GM19395 (cell line): ENCODE data around the gene OSM.
"Not testable (repeated sequence)": the region's sequence is repeated elsewhere in the genome, so short reads cannot be mapped to it uniquely, and the experiment has no call there.

Experiments
- ATAC-seq: cut with Tn5 transposase; IDR thresholded peaks from one replicate; pipeline ENCODE4 v1.9.1; 2021; ENCODE audit warnings: mild to moderate bottlenecking, moderate library complexity; ENCODE audit not compliant: unreplicated experiment

Gene OSM

DNA sequence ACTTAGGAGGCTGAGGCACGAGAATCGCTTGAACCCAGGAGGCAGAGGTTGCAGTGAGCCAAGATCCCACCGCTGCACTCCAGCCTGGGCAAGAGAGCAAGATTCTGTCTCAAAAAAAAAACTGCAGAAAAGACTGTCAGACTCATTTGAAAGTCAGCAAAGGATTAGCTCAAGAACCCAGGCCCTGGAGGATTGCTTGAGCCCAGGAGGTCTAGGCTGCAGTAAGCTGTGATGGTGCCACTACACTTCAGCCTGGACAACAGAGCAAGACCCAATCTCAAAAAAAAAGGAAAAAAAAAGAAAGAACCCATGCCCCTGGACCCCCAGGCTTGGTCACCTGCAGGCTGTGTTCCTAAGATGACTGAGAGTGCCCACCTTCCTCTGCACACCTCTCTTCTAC lies 36.3 kb downstream of the OSM start:
- ATAC-seq: no peak

DNA sequence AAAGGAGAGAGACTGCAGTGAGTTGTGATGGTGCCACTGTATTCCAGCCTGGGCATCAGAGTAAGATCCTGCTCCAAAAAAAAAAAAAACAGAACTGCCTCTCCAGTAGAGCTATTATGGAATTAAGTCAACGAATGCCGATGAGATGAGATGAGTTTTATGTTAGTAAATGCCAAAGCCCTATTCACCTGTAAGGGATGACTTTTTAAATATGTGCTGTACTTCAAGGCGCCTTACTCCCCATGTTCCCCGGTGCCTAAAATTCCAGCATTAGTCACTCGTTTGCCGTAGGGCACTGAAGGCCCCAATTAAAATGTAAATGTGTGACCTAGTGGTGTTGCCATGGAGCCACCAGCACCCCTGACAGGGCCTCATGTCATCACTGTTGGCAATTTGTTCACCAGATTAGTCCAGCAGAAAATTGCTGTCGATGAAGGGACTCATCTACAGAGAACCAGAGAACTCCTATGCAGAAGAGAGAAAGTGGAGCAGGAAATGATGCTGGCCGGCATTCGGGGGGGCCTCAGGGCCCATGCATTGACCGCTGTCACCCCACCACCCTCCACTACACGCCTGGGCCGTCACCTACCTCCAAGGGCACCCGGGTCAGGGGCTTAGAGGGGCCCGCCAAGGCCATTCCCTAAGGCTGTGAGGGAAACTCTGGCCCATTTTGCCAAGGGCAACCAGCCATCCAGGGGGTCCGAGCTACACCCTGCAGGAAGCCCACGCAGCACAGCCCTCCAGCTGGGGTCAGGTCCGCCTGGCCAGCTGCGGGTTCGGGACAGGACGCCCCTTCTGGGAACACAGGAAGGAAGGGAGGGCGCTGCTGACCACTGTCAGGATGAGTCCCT lies 37.9 kb downstream of the OSM start:
- ATAC-seq: no peak

GRCh38 chr22:30227438-30228228 lies 39.0 kb downstream of the OSM start:
- no peak for ATAC-seq

DNA sequence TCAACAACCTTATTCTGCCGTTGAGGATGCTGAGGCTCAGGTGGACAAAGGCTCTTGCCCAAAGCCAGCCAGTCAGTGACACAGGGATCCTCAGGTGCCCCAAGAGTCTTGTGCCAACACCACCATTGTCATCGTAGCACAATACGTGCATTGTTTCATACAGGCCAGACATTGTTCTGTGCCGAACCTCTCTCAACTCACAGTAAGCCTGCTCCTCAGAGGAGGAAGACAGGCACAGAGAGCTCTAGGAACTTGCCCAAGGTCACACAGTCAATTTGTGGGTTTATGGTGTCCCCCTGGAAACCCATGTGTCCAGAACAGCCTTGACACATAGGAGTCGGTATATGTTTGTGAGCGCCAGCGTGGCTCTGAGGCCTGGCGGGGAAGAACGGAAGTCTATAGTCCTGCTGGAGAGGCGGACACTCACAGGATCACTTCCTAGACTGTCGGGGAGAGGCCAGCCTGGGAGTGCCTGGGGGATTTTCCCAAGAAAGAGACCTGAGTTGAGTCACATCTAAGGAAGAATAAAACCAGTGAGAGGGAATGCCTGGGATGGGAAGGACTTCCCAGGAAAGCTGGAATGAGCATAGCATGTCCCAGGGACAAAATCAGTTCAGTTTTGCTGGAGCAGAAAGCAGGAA lies 40.3 kb downstream of the OSM start:
- ATAC-seq: no peak

- no peak for ATAC-seq
These were observed 41.3 kb downstream of the OSM start for GRCh38 chr22:30225220-30225927.

DNA sequence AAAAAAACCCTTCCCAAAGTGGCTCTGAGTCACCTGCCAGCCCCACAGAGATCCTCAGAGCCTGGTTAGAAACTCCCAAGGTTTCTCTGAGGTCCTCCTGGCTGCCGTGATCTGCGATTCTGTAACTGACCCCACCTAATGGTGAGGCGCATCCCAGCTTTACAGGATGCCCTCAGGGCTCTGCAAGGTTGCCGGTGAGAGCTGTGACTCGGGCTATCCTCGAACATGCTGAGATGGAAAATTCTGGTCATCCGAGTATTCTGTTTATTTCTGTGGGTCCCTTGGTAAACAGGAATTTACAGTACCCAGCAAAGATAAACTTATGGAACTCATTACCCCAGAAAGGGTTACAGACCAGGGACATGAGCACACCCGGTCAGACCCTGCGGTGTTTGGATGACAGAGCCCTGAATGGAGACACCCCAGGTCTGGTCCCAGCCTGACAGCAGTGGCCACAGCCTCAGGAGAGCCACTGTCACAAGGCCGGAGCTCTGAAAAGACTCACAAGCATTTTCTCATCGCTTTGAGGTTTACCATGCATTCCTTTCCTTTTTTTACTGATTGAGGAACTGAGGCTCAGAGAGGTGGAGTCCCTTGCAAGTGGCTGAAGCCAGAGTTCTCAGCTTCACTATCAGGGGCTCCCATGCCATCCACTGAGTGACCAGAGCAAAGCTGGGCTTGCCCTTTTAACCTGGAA lies 42.3 kb downstream of the OSM start:
- no peak for ATAC-seq

DNA sequence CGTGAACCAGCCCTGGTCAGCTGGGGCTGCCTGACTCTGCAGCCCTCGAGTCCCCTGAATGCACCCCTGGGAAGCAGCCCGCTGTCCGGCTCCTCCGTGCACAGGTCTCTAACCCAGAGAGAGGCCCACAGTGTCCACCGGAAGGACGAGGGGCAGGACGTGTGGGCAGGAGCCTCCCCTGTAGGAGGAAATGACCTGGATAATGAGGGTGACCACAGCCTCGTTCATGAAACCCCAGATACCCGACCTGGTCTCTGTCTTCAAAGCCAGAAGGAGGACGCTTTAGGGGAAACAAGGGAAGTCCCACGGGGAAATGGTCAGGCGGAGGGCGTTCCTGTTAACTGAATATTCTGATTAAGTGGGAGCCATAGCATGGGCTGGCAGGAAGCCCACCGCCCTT lies 43.3 kb downstream of the OSM start:
- no peak for ATAC-seq

DNA sequence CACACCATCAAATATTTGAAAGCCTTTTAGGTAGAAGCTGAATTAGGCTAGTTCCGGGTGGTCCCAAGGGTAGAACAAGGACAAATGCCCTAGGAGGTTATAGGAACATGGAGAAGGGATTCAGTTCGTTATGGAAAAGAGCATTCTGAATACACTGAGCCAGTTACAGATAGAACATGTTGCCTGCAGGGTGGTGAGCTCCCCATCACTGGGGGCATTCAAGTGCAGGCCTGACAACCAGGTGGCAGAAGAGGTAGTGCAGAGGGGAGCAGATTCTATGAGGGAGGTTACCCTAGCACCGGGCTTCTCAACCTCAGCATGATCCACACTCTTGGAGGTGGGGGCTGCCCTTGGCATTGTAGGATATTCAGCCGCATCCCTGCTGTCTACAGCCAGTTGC lies 44.3 kb downstream of the OSM start:
- ATAC-seq: no peak

GRCh38 chr22:30221121-30221992 lies 45.3 kb downstream of the OSM start:
- ATAC-seq: no peak

GRCh38 chr22:30220338-30221012 lies 46.2 kb downstream of the OSM start:
- ATAC-seq: no peak

DNA sequence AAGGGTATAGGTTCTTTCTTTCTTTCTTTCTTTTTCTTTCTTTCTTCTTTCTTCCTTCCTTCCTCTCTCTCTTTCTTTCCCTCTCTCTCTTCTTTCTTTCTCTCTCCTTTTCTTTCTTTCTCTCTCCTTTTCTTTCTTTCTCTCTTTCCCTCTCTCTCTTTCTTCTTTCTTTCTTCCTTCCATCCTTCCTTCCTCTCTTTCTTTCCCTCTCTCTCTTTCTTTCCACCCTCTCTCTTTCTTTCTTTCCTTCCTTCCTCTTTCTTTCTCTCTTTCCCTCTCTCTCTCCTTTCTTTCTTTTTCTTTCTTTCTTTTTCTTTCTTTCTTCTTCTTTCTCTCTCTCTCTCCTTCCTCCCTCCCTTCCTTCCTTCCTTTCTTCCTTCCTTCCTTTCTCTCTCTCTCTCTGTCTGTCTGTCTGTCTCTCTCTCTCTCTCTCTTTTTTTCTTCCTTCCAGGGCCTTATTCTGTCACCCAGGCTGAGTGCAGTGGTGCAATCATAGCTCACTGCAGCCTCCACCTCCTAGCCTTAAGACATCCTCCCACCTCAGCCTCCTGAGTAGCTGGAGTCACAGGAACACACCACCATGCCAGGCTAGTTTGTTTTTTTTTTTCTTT lies 46.9 kb downstream of the OSM start:
- ATAC-seq: no peak

DNA sequence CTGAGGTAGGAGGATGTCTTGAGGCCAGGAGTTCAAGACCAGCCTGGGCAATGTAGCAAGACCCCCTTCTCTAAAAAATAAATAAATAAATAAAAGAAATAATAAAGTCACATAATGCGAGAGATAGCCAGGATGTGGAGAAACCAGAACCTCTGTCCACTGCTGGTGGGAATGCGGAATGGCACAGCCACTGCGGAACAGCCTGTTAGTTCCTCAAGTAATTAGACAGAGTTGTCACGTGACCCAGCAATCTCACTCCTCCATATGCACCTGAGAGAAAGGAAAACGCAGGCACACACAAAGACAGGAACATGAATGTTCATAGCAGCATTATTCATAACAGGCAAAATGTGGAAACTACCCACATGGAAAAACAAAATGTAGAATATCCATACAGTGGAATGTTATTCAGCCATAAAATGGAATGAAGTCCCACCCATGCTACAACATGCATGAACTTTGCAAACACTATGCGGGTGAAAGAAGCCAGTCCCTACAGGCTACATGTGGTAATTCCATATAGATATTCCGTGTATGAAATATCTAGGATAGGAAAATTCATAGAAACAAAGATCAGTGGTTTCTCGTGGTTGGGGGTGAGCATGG lies 47.5 kb downstream of the OSM start:
- ATAC-seq: no peak

GRCh38 chr22:30217698-30218560 lies 48.7 kb downstream of the OSM start:
- ATAC-seq: no peak

- ATAC-seq: no peak
These were observed 49.9 kb downstream of the OSM start for GRCh38 chr22:30216710-30217109.

- ATAC-seq: not testable (repeated sequence)
These were observed 50.4 kb downstream of the OSM start for GRCh38 chr22:30216272-30216671.

DNA sequence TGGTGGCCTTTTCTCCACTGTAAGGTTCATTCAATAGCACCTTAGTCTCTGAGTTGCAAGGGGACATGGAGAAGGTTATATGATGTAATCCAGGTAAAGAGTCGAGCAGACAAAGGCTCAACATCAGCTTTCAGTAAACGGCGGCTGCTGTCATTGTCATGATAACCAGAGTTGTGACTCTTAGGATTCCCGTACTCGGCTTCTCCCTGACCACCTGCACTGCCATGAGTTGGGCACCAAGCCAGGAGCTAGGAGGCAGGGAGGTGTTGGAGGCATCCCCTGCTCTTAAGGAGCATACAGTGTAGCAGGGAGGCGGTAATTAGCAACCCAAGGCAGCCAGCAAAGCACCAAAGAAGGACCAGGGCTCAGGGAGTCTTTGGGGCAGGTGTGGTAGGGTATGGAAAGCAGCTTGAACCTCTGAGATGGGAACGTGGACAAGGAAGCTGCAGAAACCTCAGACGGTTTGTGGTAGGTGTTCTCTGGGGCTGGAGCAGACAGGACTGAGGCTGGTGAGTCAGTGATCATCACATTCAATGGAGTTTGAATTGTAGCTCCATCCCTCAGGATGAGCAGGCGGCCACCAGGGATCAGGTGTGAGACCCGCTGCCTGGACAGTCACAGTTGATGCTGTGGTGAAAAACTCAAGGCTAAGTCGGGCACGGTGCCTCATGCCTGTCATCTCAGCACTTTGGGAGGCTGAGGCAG lies 51.8 kb downstream of the OSM start:
- no peak for ATAC-seq
